HG02678 (cell line): Measurements from ENCODE around the gene KERA.
"Not testable (repeated sequence)": the region's sequence is repeated elsewhere in the genome, so short reads cannot be mapped to it uniquely, and the experiment has no call there.

Experiments
- ATAC-seq: cut with Tn5 transposase; IDR thresholded peaks from one replicate; pipeline ENCODE4 v1.9.1; 2021; ENCODE audit warnings: mild to moderate bottlenecking, moderate library complexity; ENCODE audit not compliant: unreplicated experiment

KERA gene, protein sequence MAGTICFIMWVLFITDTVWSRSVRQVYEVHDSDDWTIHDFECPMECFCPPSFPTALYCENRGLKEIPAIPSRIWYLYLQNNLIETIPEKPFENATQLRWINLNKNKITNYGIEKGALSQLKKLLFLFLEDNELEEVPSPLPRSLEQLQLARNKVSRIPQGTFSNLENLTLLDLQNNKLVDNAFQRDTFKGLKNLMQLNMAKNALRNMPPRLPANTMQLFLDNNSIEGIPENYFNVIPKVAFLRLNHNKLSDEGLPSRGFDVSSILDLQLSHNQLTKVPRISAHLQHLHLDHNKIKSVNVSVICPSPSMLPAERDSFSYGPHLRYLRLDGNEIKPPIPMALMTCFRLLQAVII

GRCh38 chr12:91057368-91058165 is at the start of gene KERA:
Gene KERA (minus strand): TSS chr12:91058024. CDS start chr12:91056281, 1,743 bp downstream.
- no peak for ATAC-seq

GRCh38 chr12:91106283-91106682 is 48.5 kb upstream of the KERA start:
- ATAC-seq, result no peak

- ATAC-seq, result no peak
Observed at GRCh38 chr12:91105807-91106206, 48.0 kb upstream of the KERA start.

- ATAC-seq, result peak; percentile 65
Observed at GRCh38 chr12:91104812-91105466, 47.1 kb upstream of the KERA start.

DNA sequence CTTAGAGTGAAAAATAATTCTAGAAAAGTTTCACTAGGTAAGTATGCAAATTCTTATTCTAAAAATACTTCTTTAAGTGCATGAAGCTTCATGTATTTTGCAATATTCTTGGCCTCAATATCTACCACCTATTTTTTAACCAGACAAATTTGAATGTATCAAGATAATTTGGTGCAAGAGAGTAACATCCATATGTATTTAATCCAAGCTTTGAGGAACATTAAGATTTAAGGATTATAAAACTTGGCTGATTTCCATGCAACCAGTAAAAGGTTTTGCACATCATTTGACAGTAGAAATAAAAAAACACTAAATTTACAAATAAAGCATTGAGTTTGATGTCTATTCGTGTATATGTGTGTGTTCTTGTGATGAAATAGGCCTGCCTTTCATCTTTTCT is 45.8 kb upstream of the KERA start:
- no peak for ATAC-seq

GRCh38 chr12:91103101-91103500 is 45.3 kb upstream of the KERA start:
- ATAC-seq, result no peak

GRCh38 chr12:91100906-91101305 is 43.1 kb upstream of the KERA start:
- ATAC-seq, result no peak

DNA sequence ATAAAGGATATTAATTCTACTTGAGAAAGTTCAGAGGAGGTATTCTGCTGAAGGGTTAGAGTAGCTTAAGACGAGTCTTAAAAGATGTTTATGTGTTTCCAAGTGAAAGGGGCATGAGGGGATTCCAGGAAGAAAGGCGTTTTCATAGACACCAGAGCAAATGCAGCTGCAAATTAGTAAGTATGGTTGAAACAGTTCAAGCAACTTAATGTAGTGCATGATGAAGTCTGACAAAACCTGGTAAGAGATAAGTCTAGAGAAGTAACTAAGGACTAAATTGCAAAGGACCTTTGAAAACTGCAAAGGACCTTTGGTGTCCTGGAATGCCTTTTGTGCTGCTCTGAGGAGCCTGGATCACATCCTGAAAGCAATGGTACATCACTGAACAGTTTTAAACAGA is 42.0 kb upstream of the KERA start:
- no peak for ATAC-seq

DNA sequence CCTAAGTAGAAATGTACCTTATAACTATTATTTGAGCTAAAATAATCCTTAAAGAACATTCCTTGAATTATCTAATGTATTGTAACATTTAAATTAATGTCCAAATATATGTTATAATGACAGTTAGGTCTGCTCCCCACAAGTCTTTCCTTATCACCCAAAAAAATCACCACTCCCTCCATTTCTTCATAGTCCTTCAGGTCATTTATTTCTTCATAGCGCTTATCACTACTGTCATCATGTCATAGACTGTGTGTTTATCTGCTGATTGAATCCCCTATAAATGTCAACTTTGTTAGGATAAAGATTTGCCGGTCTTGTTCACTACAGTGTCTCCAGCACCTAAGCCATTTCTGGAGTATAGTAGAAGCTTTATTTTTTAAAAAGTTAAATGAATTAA is 41.5 kb upstream of the KERA start:
- ATAC-seq, result no peak

DNA sequence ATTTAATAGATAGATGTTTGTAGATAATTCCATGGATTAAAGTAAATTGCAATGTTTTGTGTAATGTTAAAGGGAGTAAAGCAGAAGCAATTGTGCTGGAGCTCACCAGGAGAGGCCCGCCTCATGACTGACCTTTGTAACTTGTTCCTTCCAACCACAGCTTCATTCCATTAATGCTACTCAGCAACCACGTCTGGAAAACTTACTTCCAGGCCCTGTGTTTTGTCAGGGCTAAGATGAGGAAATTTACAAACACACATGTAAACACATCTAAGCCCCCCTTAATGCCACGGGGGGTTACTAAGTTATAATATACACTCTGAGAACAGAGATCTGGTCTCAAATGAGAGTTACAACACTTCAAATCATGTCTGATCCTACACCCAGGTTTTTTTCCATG is 41.1 kb upstream of the KERA start:
- no peak for ATAC-seq

GRCh38 chr12:91098461-91098860 is 40.6 kb upstream of the KERA start:
- ATAC-seq, result no peak

- no peak for ATAC-seq
Observed at GRCh38 chr12:91094957-91095356, 37.1 kb upstream of the KERA start.

DNA sequence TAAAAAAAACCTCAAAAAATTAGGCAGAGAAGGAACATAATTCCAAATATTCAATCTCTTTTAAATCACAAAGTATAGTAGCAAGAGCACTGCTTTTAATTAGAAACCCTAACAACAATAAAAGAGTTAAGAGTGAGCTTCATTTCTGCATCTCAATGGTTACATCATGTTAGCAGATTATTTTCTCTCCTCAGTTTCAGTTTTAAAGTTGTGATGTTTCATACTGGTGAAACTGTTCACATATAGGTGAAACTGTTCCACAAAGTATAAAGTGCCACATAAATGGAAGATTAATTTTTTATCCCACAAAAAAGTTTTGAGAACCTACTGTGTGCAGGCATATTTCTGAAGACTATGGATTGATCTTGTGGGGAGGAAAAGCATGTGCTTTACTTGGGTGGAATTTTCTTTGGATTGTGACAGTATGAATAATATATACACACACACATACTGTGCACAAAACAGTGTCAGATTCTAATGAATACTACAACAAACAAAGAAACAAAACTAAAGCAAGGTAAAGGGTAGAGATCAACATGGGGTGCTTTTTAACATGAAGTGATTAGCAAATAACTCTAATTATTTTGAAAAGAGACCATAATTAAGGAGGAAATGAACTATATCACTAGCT is 36.3 kb upstream of the KERA start:
- ATAC-seq, result no peak

DNA sequence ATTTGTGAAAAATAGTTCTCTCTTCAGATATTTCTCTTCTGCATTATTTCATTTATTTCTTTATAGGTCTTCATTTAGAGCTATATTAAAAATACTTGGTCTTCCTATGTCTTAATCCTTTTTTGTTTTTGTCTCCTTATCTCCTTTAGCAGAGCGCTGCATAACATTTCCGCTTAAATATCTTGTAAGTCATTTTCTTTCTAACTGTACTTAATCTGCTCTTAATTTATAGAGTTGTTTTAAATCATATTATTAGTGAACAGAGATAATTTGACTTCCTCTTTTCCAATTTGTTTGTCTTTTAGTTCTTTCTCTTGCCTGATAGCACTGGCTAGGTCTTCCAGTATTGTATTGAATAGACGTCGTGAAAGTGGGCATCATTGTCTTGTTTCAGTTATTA is 35.5 kb upstream of the KERA start:
- ATAC-seq, result no peak

DNA sequence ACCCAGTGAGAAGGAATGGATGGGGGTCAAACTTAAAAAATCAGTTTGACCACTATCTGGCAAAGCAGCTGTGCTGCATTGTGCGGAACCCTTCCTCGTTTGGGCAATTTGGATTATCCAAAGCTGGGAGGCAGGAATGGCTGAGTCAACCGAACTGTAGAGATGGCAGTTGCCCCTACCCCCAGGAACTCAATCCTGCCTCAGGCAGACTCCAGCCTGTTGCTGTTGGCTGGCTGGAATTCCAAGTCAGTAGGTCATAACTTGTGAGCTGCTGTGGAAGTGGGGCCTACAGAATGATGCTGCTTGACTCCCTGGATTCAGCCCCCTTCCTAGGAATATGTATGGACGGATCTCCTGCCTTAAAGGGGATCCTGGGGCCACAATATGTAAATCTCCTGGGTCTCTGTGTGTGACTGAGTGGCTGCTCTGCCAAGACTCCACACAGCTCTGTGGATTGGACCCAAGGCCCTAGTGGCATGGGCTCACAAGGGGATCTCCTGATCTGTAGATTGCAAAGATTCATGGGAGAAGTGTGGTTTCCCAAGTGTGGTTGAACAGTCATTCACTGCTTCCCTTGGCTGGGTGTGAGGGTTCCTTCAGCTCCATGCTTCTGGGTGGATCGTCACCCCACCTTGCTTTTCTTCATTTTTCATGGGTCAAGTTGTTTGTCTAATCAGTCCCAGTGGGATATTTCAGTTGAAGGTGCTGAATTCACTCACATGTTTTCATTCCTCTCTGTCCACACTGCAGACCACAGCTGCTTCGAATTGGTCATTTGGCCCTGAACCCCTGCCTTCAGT is 34.3 kb upstream of the KERA start:
- no peak for ATAC-seq

DNA sequence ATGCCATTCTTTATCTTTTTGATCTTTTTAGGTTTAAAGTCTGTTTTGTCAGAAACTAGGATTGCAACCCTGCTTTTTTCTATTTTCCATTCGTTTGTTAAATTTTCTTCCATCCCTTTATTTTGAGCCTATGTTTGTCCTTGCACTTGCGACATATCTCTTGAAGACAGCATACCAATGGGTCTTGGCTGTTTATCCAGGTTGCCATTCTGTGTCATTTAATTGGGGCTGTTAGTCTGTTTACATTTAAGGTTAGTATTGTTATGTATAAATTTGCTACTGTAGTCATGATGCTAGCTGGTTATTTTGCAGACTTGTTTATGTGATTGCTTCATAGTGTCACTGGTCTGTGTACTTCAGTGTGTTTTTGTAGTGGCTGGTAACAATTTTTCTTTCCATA is 32.1 kb upstream of the KERA start:
- not testable (repeated sequence) for ATAC-seq

- ATAC-seq, result no peak
Observed at GRCh38 chr12:91080041-91080440, 22.2 kb upstream of the KERA start.

DNA sequence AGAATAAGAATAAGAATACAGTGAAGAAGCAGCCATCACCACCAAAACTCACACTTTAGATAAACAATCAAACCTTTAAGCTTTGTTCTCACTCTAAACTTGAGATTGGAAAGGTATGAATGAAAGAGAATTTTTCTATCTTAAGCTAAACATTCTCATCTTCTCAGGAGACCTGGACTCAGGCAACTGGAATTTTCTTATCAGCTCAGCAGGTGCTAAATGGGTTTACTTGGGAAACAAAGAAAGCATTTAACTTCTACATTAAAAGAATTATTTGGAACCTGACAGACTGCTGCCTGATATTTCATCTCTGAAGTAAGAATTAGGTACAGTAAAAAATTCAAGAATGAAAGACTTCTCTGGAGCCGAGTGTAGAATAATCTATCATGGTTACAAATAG is 20.7 kb upstream of the KERA start:
- ATAC-seq, result no peak

- ATAC-seq, result no peak
Observed at GRCh38 chr12:91077228-91077954, 19.6 kb upstream of the KERA start.

GRCh38 chr12:91074851-91075250 is 17.0 kb upstream of the KERA start:
- ATAC-seq, result no peak
